HG03280 (cell line): ENCODE measurements around the gene CHD5.

Experiments used
- ATAC-seq: cut with Tn5 transposase; IDR thresholded peaks from one replicate; pipeline ENCODE4 v1.9.1; 2021; ENCODE audit warnings: mild to moderate bottlenecking, moderate library complexity; ENCODE audit not compliant: unreplicated experiment

Gene CHD5

GRCh38 chr1:6134741-6135510 is 45.2 kb downstream of the CHD5 start:
- ATAC-seq: no peak

DNA sequence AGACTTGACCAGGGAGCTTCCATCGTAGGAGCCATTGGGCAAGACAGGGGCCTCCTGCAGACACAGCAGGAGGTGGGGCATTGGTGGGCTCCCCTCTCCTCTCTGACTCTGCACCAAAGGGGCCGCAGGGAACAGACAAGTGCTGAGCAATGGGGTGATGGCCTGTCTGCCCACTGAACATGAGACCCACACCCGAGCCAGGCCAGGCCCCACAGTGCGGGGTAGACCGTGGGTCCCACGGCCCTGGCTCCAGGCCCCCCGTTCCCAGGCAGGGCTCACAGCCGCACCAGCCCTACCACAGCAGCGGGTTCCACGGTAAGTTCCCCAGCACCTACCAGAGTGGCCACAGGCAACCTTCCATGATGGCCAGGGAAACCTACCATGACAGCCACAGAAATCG is 45.9 kb downstream of the CHD5 start:
- ATAC-seq: no peak

DNA sequence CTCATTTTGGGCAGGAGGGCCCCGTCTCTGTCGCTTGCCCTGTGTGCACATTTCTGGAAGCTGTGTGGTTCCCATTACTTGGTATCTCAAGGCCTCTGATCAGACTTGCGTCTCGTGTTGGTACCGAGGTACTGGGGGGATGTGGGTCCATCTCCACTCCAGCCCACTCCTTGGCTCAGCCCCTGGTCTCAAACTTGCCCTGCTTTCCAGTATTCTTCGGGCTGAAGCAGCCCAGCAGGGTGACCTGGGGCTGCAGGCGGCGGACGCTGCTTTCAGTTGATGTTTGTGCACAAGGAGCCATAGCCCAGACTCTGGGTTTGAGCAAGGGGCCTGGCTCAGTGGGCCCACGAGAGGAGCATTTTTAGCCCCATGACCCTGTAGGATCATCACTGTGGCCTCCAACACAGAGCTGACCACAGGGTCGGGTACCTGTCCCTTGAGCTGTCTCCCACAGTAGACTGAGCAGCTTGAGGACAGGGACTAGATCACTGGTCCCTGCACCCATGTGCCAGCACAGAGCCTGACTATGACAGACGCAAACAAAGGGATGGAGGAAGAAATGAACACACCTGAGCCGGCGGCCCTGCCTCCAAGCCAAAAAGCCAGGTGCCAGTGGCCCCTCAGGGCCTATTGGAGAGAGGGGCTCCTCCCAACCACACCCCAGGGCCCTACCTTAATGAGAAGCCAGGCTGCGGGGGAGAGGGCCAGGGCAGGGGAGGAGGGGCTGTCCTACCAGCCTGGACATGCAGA is 46.8 kb downstream of the CHD5 start:
- ATAC-seq: no peak

- no peak for ATAC-seq
Measured at GRCh38 chr1:6131561-6131960, 48.6 kb downstream of the CHD5 start.

GRCh38 chr1:6130596-6130995 is 49.5 kb downstream of the CHD5 start:
- no peak for ATAC-seq

GRCh38 chr1:6130036-6130435 is 50.1 kb downstream of the CHD5 start:
- no peak for ATAC-seq

DNA sequence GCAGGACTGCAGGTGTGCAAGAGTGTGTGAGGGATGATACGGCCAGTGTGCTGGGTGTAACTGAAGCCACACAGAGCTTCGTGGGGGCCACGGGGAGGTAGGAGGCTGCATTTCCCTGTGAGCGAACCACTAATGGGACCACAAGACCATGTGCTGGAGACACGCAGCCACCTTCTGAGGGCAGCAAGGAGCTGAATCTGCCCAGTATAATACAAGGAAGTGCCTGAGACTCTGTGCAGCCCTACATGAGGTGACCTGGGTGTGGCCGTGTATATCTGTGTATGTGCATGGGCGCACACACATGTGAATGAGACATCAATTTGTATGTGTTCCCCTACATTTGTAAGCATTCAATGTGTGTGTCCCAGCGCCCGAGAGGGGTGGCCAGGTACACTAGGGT is 50.8 kb downstream of the CHD5 start:
- no peak for ATAC-seq

DNA sequence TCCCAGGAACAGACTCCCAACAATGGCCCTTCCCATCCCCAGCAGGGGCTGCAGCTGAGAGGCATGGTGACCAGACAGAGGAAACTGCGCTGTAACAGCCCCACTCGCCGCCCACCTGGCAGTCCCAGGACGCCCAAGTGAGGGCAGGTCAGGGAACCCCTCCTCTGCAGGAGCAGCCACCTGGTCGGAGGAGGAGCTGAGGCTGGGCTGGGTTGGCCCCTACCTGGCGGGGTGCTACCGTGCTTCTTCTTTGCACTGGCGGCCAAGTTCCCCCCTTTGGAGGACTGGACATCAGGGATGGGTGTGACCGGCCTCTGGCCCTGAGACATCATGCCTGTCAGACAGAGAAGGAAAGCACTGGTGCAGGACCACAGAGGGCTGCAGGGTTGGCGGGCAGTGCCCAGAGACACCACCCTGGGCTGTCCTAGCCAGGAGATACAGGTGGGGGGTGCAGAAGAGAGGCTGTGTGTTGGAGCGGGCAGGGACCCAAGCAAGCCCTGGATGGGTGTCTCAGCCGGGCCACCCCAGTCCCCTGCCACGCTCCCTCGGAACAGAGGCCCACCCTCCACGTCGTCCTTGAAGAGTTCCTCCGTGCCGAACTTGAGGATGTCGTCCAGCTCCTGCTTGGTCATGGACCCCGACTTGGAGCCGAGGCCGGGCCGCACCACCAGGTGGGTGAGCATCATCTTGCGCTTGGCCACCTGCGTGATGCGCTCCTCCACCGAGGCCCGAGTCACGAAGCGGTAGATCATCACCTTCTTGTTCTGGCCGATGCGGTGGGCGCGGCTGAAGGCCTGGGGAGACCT is 51.6 kb downstream of the CHD5 start:
- ATAC-seq: no peak

DNA sequence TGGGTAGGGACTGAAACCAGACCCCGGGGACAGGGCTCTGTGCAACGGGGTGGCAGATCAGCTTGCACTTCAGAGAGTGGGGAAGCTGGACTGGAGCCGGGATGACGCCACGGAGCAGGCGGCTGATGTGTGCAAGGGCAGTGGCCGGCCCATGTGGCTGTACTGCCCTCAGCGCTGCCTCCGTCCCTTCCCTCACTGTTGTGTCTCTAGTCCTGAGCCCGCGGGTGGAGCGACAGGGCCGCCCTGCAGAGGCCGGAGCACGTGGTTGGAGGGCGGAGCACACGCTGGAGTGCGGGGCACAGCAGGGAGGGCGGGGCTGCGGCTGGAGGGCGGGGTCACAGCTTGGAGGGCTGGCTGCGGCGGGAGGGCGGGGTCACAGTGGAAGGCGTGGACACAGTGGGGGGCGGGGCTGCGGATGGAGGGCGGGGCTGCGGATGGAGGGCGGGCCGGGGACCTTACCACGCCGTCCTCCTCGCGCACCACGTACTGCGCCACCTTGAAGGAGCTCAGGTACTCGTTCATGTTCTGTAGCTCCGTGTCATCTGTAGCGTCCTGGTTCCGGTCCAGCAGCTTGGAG is 52.4 kb downstream of the CHD5 start:
- no peak for ATAC-seq

DNA sequence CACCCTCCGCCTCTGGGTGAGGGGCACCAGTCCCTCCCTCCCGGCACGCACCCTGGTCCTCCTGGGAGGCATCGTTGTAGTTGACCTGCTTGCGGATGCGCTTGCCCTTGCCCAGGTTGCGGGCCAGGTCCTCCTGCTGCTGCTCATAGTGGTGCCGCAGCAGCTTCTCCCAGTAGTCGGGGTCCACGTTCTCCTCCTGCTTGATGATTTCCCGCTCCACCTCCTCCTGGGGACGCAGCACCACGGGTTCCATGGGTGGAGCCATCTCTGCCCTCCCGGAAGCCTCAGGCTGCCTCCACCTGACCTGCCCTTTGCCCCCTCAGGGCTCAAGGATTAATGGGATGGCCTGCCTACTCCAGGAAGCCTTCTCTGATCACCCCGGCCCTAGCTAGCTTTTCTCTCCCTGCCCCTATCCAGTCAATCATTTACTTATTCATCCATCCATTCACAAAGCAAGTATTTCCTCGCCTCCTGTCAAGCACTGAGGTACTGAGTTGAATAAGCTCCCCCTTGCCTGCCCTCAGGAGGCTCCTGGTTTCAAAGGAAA is 53.5 kb downstream of the CHD5 start:
- no peak for ATAC-seq

- ATAC-seq: no peak
Measured at GRCh38 chr1:6126028-6126427, 54.1 kb downstream of the CHD5 start.

DNA sequence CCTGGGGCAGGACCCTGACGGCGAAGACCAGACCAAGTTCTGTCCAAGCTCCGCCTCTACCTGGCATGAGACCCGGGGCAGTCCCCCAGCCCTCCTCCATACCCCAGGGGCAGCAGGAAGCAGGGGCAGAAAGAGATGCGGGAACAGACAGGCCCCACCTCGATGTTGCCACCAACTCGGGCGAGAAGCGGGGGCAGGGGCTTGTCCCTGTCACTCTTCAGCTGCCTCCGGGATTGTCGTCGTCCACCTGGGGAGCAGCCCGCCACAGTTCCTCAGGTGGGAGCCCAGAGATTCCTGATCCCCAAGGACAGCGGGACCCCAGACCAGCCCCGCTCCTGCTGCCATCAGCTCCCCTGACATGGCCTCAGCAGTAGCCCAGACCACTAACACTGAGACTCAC is 54.8 kb downstream of the CHD5 start:
- ATAC-seq: no peak

GRCh38 chr1:6124746-6125365 is 55.3 kb downstream of the CHD5 start:
- no peak for ATAC-seq

- no peak for ATAC-seq
Measured at GRCh38 chr1:6124341-6124740, 55.8 kb downstream of the CHD5 start.

DNA sequence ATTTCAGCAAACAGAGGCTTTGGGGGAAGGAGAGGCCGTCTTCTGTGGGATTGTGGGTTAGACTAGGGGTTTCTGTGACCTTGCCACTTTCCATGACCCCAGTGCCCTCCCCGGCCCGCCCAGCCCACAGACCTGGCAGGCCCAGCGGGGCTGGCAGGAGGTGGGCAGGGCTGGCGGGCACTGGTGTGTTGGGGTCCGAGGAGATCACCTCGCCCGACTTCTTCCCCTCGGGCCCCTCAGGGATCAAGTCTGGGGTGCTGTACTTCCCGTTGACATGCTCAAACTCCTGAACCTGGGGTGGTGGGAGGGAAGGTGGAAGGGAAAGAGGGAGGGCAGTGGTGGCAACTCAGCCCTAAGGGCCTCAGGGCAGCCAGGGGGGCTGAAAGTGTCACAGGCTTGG is 56.3 kb downstream of the CHD5 start:
- no peak for ATAC-seq

GRCh38 chr1:6123083-6123482 is 57.0 kb downstream of the CHD5 start:
- ATAC-seq: no peak

- no peak for ATAC-seq
Measured at GRCh38 chr1:6121651-6122370, 58.3 kb downstream of the CHD5 start.

DNA sequence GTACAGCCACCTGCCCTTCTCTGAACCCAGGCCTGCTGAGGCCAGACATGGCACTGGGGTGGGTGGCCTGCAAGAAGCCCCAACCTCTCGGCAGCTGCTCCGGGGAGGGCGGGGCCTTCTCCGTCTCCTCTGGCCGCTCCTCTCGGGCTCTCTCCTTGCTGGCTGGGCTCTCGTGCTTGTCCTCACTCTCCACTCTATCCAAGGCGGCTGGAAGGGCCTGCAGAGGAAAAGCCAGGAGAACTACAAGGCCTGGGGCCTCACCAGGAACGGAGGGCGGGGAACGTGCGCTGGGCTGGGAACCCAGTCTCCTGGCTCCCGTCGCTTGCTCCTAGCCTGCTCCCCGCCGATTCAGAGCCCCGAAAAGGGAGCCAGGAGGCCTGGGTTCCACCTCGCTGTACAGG is 59.1 kb downstream of the CHD5 start:
- ATAC-seq: no peak

DNA sequence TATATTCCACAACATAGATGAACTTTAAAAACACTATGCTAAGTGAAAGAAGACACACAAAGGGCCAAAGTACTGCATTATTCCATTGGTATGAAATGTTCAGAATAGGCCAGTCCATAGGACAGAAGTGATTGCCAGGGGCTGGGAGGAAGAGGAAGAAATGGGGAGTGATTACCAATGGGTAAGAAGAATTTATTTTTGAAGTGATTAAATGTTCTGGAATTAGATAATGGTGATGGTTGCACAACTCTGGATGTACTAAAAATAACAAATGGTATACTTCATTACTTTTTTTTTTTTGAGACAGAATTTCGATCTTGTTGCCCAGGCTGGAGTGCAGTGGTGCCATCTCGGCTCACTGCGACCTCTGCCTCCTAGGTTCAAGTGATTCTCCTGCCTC is 61.7 kb downstream of the CHD5 start:
- no peak for ATAC-seq

GRCh38 chr1:6117624-6118023 is 62.5 kb downstream of the CHD5 start:
- ATAC-seq: no peak
